GM12878 (cell line): Measurements from ENCODE around the gene SRSF3. TPM values are rescaled to one million over a fixed set of nuclear protein-coding genes. Genes with fewer than 3 reads are reported as not detected.
A peak's percentile ranks its signal among the peaks of the same experiment; 100 is the strongest.

Experiments used
- ATAC-seq: fragments of 200-7000 bp; cut with Tn5 transposase; 3 replicates; pipeline ENCODE4 v1.9.1; 2020; ENCODE audit warnings: mild to moderate bottlenecking, moderate library complexity
- BruUV-seq: library from RNA; stranded (reverse); fragments of 400-500 nt; replicated peaks from 2 replicates; lab custom pipeline; 2021; lab: Mats Ljungman, UMichigan
- CTCF ChIA-PET: fragments of 300-600 bp; sonication (Branson Sonifier 250); formaldehyde crosslinking; extraction: SDS; loops from one replicate; lab custom pipeline; 2021; ENCODE audit warnings: inconsistent platforms; lab: Yijun Ruan, JAX
- POLR2A ChIA-PET: fragments of 350-600 bp; formaldehyde crosslinking; extraction: SDS; loops from one replicate; lab custom pipeline; 2021; ENCODE audit warnings: inconsistent platforms; lab: Charles Lee
- RAD21 ChIA-PET: fragments of 300-600 bp; sonication (Branson Sonifier 250); formaldehyde crosslinking; loops from one replicate; lab custom pipeline; 2023; ENCODE audit warnings: antibody characterized with exemption; ENCODE audit not compliant: unreplicated experiment; lab: Charles Lee
- SMC1A ChIA-PET: fragments of 300-600 bp; sonication (Branson Sonifier 250); formaldehyde crosslinking; loops from one replicate; lab custom pipeline; 2023; ENCODE audit not compliant: unreplicated experiment, uncharacterized antibody; lab: Charles Lee
- DNase-seq: peaks from one replicate; pipeline ENCODE4 v3.0.0-alpha.2; 2011; ENCODE audit warnings: low read depth, low spot score
- FAIRE-seq: peaks from 3 replicates; lab custom pipeline; 2011; peaks lifted over from hg19 to GRCh38; lab: Jason Lieb, UNC
- H2AFZ ChIP-seq: 2 replicates; pipeline ENCODE4 v1.6.0; 2011; ENCODE audit warnings: low read depth, low read length, control low read depth; ENCODE audit not compliant: control insufficient read depth
- H3K27ac ChIP-seq: 2 replicates; pipeline ENCODE4 v1.5.1; 2011; ENCODE audit warnings: control low read depth; ENCODE audit not compliant: control insufficient read depth, insufficient read depth
- H3K27me3 ChIP-seq, 2 experiments: replicated peaks in 1 of 2; 2 replicates each; pipeline versions ENCODE4 v1.6.0 to v1.6.1; 2011; ENCODE audit warnings: low read length in 1 of 2; ENCODE audit not compliant: control insufficient read depth in 2 of 2, insufficient read depth in 2 of 2
- H3K36me3 ChIP-seq, 2 experiments: 2 replicates each; pipeline ENCODE4 v1.5.1; 2011; ENCODE audit warnings: low read length in 1 of 2; ENCODE audit not compliant: control insufficient read depth in 2 of 2, insufficient read depth in 2 of 2
- H3K4me1 ChIP-seq: 2 replicates; pipeline ENCODE4 v1.6.1; 2011; ENCODE audit warnings: mild to moderate bottlenecking, low read length, moderate library complexity, mixed read lengths; ENCODE audit not compliant: control insufficient read depth, insufficient read depth
- H3K4me2 ChIP-seq: 2 replicates; pipeline ENCODE4 v1.6.0; 2011; ENCODE audit warnings: control low read depth; ENCODE audit not compliant: control insufficient read depth, insufficient read depth
- H3K4me3 ChIP-seq: fragments of 200-600 bp; sonication (generic); 2 replicates; pipeline ENCODE4 v1.5.1; 2016
- H3K79me2 ChIP-seq: 2 replicates; pipeline ENCODE4 v1.6.0; 2011; ENCODE audit warnings: low read length; ENCODE audit not compliant: control insufficient read depth, insufficient read depth
- H3K9ac ChIP-seq: 2 replicates; pipeline ENCODE4 v1.8.0; 2011; ENCODE audit warnings: low read length, control low read depth, mixed read lengths; ENCODE audit not compliant: control insufficient read depth, insufficient read depth
- H3K9me3 ChIP-seq: replicated peaks from 3 replicates; pipeline ENCODE4 v1.5.1; 2011; ENCODE audit warnings: mild to moderate bottlenecking, low read length; ENCODE audit not compliant: control insufficient read depth, insufficient read depth
- H4K20me1 ChIP-seq: 2 replicates; pipeline ENCODE4 v1.6.0; 2011; ENCODE audit not compliant: control insufficient read depth, insufficient read depth
- EED ChIP-seq: sonication (generic); IDR thresholded peaks from 2 replicates; pipeline ENCODE4 v1.6.1; 2016; ENCODE audit warnings: antibody characterized with exemption, low read depth
- IKZF2 ChIP-seq, 2 experiments: fragments of 450-650 bp; IDR thresholded peaks; 2 replicates each; pipeline ENCODE4 v1.6.1; 2017; ENCODE audit warnings: mild to moderate bottlenecking in 2 of 2, moderate library complexity in 2 of 2
- NFIC ChIP-seq: IDR thresholded peaks from 2 replicates; pipeline ENCODE4 v1.6.1; 2012; ENCODE audit warnings: low read depth, mild to moderate bottlenecking, inconsistent platforms, low read length, moderate library complexity
- NR2F1 ChIP-seq: fragments of 450-650 bp; conservative IDR thresholded peaks from 2 replicates; pipeline ENCODE4 v1.6.1; 2017; ENCODE audit warnings: mild to moderate bottlenecking
- WGBS: methylation state at CpG from one replicate; pipeline ENCODE4 v1.1.6; 2016; ENCODE audit warnings: low lambda C conversion rate; ENCODE audit not compliant: insufficient replicate concordance, insufficient coverage; ENCODE audit errors: missing lambda C conversion rate; 5-methylcytosine and 5-hydroxymethylcytosine counted together
- in situ Hi-C: fragments of 300-500 bp; cut with MboI; formaldehyde crosslinking; loops from 9 replicates; pipeline ENCODE4 v1.14.3; 2018; ENCODE audit warnings: mixed read lengths
- intact Hi-C: fragments of 100-400 bp; cut with micrococcal nuclease; formaldehyde crosslinking; loops from one replicate; pipeline ENCODE4 v1.14.2; 2022; ENCODE audit not compliant: unreplicated experiment
- polyA plus RNA-seq, 11 experiments: library from polyadenylated mRNA; depleted of rRNA in 4 of 11; unstranded in 6 of 11; stranded (reverse) in 5 of 11; fragments of >200 nt; fragmentation: Nextera tagmentation in 4 of 11; fragmentation: Illumina TruSeq in 1 of 11; extraction: Ambion mirVana in 4 of 11; extraction: Trizol in 1 of 11; gene quantifications; 1 replicate in 1 of 11; 2 replicates in 10 of 11; pipeline versions ENCODE4 v1.2.1 to v1.2.3, GENCODE V29; 2011 to 2016; ENCODE audit warnings: inconsistent platforms in 2 of 11, missing spikeins in 2 of 11, low read depth in 1 of 11
- total RNA-seq, 4 experiments: library from RNA; depleted of rRNA in 3 of 4; stranded (reverse); fragments of >200 nt in 3 of 4; fragmentation: Illumina TruSeq in 1 of 4; extraction: Trizol in 1 of 4; gene quantifications; 2 replicates each; pipeline versions ENCODE4 v1.2.1 to v1.2.3, GENCODE V29; 2013 to 2021
- TF ChIP-seq, protein P1 (sequence below): fragments of 450-650 bp; IDR thresholded peaks from 2 replicates; pipeline ENCODE4 v1.6.1; 2017; ENCODE audit warnings: low read depth, mild to moderate bottlenecking, moderate library complexity
- TF ChIP-seq, protein P2 (sequence below): fragments of 450-650 bp; IDR thresholded peaks from 2 replicates; pipeline ENCODE4 v1.6.1; 2016; ENCODE audit warnings: mild to moderate bottlenecking

SRSF3 gene
- total and polyA plus RNA-seq, 10 of the 15 experiments (the other 5 are each of a cell fraction or from before 2014, with no cell fraction given) = 195 to 1,377 (median 493) TPM

GRCh38 chr6:36627801-36628246 lies 33.7 kb downstream of the SRSF3 start (continued):
- TF ChIP-seq, protein P1, sequence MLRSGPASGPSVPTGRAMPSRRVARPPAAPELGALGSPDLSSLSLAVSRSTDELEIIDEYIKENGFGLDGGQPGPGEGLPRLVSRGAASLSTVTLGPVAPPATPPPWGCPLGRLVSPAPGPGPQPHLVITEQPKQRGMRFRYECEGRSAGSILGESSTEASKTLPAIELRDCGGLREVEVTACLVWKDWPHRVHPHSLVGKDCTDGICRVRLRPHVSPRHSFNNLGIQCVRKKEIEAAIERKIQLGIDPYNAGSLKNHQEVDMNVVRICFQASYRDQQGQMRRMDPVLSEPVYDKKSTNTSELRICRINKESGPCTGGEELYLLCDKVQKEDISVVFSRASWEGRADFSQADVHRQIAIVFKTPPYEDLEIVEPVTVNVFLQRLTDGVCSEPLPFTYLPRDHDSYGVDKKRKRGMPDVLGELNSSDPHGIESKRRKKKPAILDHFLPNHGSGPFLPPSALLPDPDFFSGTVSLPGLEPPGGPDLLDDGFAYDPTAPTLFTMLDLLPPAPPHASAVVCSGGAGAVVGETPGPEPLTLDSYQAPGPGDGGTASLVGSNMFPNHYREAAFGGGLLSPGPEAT = peak; percentile 57; the same call in 1 of the 2 replicates
- peak; percentile 58; the same call in 1 of the 2 replicates for TF ChIP-seq NFIC
- TF ChIP-seq, protein P2, sequence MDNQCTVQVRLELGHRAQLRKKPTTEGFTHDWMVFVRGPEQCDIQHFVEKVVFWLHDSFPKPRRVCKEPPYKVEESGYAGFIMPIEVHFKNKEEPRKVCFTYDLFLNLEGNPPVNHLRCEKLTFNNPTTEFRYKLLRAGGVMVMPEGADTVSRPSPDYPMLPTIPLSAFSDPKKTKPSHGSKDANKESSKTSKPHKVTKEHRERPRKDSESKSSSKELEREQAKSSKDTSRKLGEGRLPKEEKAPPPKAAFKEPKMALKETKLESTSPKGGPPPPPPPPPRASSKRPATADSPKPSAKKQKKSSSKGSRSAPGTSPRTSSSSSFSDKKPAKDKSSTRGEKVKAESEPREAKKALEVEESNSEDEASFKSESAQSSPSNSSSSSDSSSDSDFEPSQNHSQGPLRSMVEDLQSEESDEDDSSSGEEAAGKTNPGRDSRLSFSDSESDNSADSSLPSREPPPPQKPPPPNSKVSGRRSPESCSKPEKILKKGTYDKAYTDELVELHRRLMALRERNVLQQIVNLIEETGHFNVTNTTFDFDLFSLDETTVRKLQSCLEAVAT = no peak; the same call in 1 of the 2 replicates

DNA sequence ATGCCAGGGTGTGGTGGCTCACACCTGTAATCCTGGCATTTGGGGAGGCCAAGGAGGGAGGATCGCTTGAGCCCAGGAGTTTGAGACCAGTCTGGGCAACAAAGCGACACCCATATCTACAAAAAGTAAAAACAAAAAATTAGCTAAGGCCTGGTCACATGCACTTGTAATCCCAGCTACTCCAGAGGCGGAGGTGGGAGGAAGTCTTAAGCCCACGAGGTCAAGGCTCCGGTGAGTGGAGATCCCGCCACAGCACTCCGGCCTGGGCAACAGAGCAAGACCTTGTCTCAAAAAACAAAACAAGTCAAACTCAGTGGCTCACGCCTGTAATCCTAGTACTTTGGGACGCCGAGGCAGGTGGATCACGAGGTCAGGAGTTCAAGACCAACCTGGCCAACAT lies 35.6 kb downstream of the SRSF3 start:
- SMC1A ChIA-PET = interaction anchor here (1.1 to 4.1 kb wide), 9 partner anchors 13 to 129 kb away, joined by 3 to 25 read pairs (median 11); no protein-coding TSS in a partner anchor
- TF ChIP-seq IKZF2 (IDR thresholded peaks at IDR 0.05) (no peak), NR2F1 (0 out of 2 replicates have a peak, but pooled peaks have one; percentile 44), EED (peak; percentile 43; the same call in 1 of the 2 replicates)
- TF ChIP-seq, all 136 proteins: peak for 2
- Histone ChIP-seq H3K9me3 (no peaks in the 10 kb centered on the region), H3K4me2 (0 out of 2 replicates have a peak overlapping the region, but pooled peaks have one; percentile 1), H3K9ac (no peak overlapping the region), H3K36me3 (no peaks in the 10 kb centered on the region), H3K27ac (peak overlapping the region; percentile 47), H3K79me2 (no peaks in the 10 kb centered on the region), H3K27me3 (no peaks in the 10 kb centered on the region), H2AFZ (no peak overlapping the region), H3K4me3 (no peak overlapping the region), H3K4me1 (peaks cover 34% of the 10 kb centered on the region), H4K20me1 (no peaks in the 10 kb centered on the region)
- no peak for DNase-seq
- in situ Hi-C loops = no loop called here
- no peak for ATAC-seq
- ChIA-PET POLR2A (interaction anchor here (0.6 to 3.4 kb wide), 8 partner anchors 11 to 1987 kb away, joined by 3 to 31 read pairs (median 7); partner anchors contain the start of gene CDKN1A), RAD21 (interaction anchor here (0.9 to 2.6 kb wide), 6 partner anchors 13 to 50 kb away, joined by 3 to 24 read pairs (median 14); partner anchors contain the start of gene CDKN1A), CTCF (interaction anchor here (1.1 to 3.7 kb wide), 4 partner anchors 14 to 129 kb away, joined by 3 to 27 read pairs (median 17); partner anchors contain the start of gene CDKN1A)
- BruUV-seq = no TSS peak
- no peak for FAIRE-seq
- WGBS = 70% methylated on average over 11 of the region's 11 CpGs
- intact Hi-C loops = loop anchor here (2.0 to 10.0 kb wide), 2 partner anchors 21 to 225 kb away; no protein-coding TSS in a partner anchor
